NT2/D1 (cell line): ENCODE results near the gene NPAT.
"Not testable (repeated sequence)": the region's sequence is repeated elsewhere in the genome, so short reads cannot be mapped to it uniquely, and the experiment has no call there.

Experiments
- DNase-seq: peaks from one replicate; pipeline ENCODE4 v3.0.0-alpha.2; 2011; ENCODE audit warnings: low read depth, low spot score
- H3K27me3 ChIP-seq: 2 replicates; pipeline ENCODE4 v1.6.0; 2011; ENCODE audit warnings: mild to moderate bottlenecking; ENCODE audit not compliant: insufficient read length, insufficient read depth
- H3K36me3 ChIP-seq: 2 replicates; pipeline ENCODE4 v1.6.1; 2011; ENCODE audit warnings: mild to moderate bottlenecking, low read length, mixed read lengths; ENCODE audit not compliant: insufficient read depth, insufficient read length
- H3K4me1 ChIP-seq: 2 replicates; pipeline ENCODE4 v1.5.1; 2011; ENCODE audit not compliant: insufficient read depth, insufficient read length
- H3K4me3 ChIP-seq: 2 replicates; pipeline ENCODE4 v1.5.1; 2011; ENCODE audit warnings: low read depth; ENCODE audit not compliant: insufficient read length
- H3K9ac ChIP-seq: 2 replicates; pipeline ENCODE4 v1.6.0; 2011; ENCODE audit warnings: low read depth; ENCODE audit not compliant: insufficient read length
- H3K9me3 ChIP-seq: 2 replicates; pipeline ENCODE4 v1.5.1; 2011; ENCODE audit warnings: mild to moderate bottlenecking, low read length; ENCODE audit not compliant: insufficient read depth
- SUZ12 ChIP-seq: IDR thresholded peaks from 2 replicates; pipeline ENCODE4 v1.6.1; 2011; ENCODE audit not compliant: insufficient read length, insufficient read depth; ENCODE audit errors: extremely low read depth
- YY1 ChIP-seq: IDR thresholded peaks from 2 replicates; pipeline ENCODE4 v1.6.1; 2011; ENCODE audit not compliant: insufficient read length, insufficient read depth
- ZNF274 ChIP-seq: IDR thresholded peaks from 2 replicates; pipeline ENCODE4 v1.6.1; 2011; ENCODE audit warnings: mild to moderate bottlenecking, low read depth, low read length

Gene NPAT

GRCh38 chr11:108131993-108132392 lies 90.4 kb downstream of the NPAT start:
- no peak for TF ChIP-seq YY1
- TF ChIP-seq ZNF274 = no peak
- TF ChIP-seq SUZ12 = no peak
- Histone ChIP-seq H3K9ac (no peak overlapping the region), H3K4me1 (no peaks in the 10 kb centered on the region), H3K27me3 (no peaks in the 10 kb centered on the region), H3K9me3 (no peaks in the 10 kb centered on the region), H3K36me3 (peaks cover 12% of the 10 kb centered on the region), H3K4me3 (no peak overlapping the region)
- DNase-seq = no peak

- no peak for DNase-seq
Measured at GRCh38 chr11:108128772-108129171, 93.7 kb downstream of the NPAT start.

DNA sequence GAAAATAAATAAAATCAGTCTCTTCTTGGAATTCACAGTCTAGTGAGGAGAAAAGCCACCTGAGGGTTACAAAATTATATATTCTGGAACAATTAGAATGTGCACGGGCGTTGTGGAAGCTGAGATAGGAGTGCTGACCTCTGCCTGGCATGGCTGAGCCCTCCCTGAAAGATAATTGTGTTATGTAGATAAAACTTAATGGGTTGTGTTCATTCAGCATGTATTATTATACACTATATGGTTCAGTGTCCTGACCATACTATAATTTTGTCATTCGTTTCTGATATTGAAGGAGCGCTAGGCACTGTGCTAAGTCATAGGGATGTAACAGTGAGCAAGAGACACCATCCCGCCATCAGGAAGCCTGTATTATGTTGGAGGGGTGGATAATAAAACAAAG lies 97.3 kb downstream of the NPAT start:
- TF ChIP-seq SUZ12 = no peak
- Histone ChIP-seq H3K4me3 (no peak overlapping the region), H3K27me3 (peaks cover 12% of the 10 kb centered on the region), H3K4me1 (no peaks in the 10 kb centered on the region), H3K9me3 (no peaks in the 10 kb centered on the region), H3K36me3 (peaks cover 2% of the 10 kb centered on the region), H3K9ac (no peak overlapping the region)
- no peak for DNase-seq

More at GRCh38 chr11:108128772-108129171, 93.7 kb downstream of the NPAT start:
- H3K36me3 ChIP-seq = peaks cover 3% of the 10 kb centered on the region
- no peaks in the 10 kb centered on the region for H3K9me3 ChIP-seq
- TF ChIP-seq SUZ12 = no peak
- TF ChIP-seq ZNF274 = no peak
- no peak for TF ChIP-seq YY1
- no peak overlapping the region for H3K9ac ChIP-seq
- H3K4me3 ChIP-seq = no peak overlapping the region
- no peaks in the 10 kb centered on the region for H3K27me3 ChIP-seq
- H3K4me1 ChIP-seq = no peaks in the 10 kb centered on the region

GRCh38 chr11:108122166-108122628 lies 100.2 kb downstream of the NPAT start:
- Histone ChIP-seq H3K9ac (peak overlapping the region; percentile 32), H3K36me3 (no peaks in the 10 kb centered on the region), H3K4me1 (no peaks in the 10 kb centered on the region), H3K27me3 (peaks cover 12% of the 10 kb centered on the region), H3K9me3 (no peaks in the 10 kb centered on the region), H3K4me3 (peak overlapping the region; percentile 71)
- TF ChIP-seq YY1 (no peak), ZNF274 (no peak)
- no peak for DNase-seq

DNA sequence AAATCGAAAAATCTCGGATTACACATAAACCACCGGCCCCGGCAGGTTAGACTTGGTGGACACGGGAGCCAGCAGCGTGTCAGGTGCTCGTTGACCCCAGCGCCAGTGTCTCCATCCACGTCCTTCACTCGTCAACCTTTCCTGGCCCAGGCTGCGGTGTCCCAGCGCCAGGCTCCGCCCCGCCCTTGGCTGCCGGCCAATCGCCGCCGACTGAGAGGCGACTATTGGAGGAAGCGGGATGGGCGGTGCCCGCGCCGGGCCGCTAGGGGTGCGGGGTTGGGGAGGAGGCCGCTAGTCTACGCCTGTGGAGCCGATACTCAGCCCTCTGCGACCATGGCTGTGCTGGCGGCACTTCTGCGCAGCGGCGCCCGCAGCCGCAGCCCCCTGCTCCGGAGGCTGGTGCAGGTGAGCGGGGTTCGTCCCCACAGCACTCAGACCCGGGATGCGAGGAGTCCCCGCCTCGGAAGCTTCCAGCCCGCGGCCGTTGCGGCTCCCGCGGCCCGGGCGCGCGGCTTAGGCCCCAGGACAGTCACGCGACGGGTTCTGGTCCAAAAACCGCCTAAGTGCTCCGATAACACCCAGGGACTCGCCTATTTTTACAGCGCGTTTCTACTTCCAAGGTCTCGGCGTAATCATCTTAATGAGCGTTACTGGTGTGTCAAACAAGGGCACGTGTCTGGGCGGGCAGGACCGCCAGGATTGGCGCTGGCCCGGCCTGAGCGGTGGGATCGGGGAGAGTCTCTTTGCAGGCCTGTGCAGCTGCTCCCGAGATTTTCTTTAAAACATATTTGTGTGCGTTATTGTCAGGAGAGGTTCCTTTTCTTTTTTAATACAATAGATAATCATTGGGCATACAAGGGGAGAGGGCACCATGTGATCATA lies 100.9 kb downstream of the NPAT start, which contains the start of gene ACAT1:
ACAT1 (plus strand) TSS at position 294 of the 882 bp plus-strand sequence; CDS start at position 334, 40 bp downstream.
- no peaks in the 10 kb centered on the region for H3K9me3 ChIP-seq
- no peaks in the 10 kb centered on the region for H3K36me3 ChIP-seq
- peak; percentile 80 for DNase-seq
- H3K27me3 ChIP-seq = peaks cover 12% of the 10 kb centered on the region
- H3K9ac ChIP-seq = peak within 1 kb of the TSS; percentile 90
- H3K4me3 ChIP-seq = peak within 1 kb of the TSS; percentile 71
- no peaks in the 10 kb centered on the region for H3K4me1 ChIP-seq
- TF ChIP-seq SUZ12 = no peak

DNA sequence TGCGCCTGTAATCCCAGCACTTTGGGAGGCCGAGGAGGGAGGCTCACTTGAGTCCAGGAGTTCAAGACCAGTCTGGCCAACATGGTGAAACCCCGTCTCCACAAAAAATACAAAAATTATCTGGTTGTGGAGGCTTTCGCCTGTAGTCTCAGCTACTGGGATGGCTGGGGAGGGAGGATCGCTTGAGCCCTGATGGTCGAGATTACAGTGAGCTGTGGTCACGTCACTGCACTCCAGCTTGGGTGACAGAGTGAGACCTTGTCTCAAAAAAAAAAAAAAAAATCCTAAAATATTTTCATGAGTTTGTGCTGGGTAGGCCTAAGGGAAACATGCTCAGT lies 101.5 kb downstream of the NPAT start:
- H3K4me3 ChIP-seq, H3K36me3 ChIP-seq, H3K9me3 ChIP-seq, DNase-seq, H3K9ac ChIP-seq, H3K4me1 ChIP-seq: not testable (repeated sequence)
- peaks cover 12% of the 10 kb centered on the region for H3K27me3 ChIP-seq

- Histone ChIP-seq H3K4me1 (no peaks in the 10 kb centered on the region), H3K36me3 (no peaks in the 10 kb centered on the region), H3K9ac (no peak overlapping the region), H3K4me3 (no peak overlapping the region), H3K9me3 (no peaks in the 10 kb centered on the region), H3K27me3 (peaks cover 12% of the 10 kb centered on the region)
- no peak for DNase-seq
- no peak for TF ChIP-seq ZNF274
- no peak for TF ChIP-seq SUZ12
- no peak for TF ChIP-seq YY1
Measured at GRCh38 chr11:108117746-108118371, 104.6 kb downstream of the NPAT start.
